Transverse colon (tissue), 3 donors: ENCODE results near the gene ADD1.

ENCODE experiments used
- POLR2A ChIP-seq: fragments of 450-650 bp; IDR thresholded peaks from one replicate; pipeline ENCODE4 v1.6.1; 2016; ENCODE audit warnings: antibody characterized with exemption, mild to moderate bottlenecking, moderate library complexity
- TF ChIP-seq, protein P1 (sequence below), 5 experiments: fragments of 200-600 bp in 3 of 5; fragments of 450-650 bp in 2 of 5; sonication (generic) in 3 of 5; IDR thresholded peaks; 1 replicate in 2 of 5; 2 replicates in 3 of 5; pipeline ENCODE4 v1.5.1; 2016 to 2017; ENCODE audit warnings: antibody characterized with exemption in 5 of 5, inconsistent platforms in 3 of 5, mild to moderate bottlenecking in 2 of 5, moderate library complexity in 1 of 5

DNA sequence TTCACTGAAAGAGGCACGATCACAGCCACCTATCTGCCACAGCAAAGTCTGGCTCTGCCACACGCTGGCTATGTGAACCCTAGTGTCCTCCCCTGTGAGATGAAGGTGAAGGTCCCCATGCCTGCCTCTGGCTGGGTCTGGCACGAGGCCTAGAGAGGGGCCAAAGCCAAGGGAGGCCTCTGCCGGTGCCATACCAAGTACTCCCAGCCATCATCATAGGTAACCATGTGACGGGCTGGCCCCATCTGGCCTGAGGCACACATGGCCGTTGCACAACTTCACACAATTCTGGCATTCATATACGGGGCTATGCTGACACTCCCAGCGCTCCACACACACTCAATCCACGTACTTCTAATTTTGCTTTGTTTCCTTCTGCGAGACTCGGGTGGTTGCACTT lies 104.3 kb downstream of the ADD1 start:
- TF ChIP-seq, protein P1, sequence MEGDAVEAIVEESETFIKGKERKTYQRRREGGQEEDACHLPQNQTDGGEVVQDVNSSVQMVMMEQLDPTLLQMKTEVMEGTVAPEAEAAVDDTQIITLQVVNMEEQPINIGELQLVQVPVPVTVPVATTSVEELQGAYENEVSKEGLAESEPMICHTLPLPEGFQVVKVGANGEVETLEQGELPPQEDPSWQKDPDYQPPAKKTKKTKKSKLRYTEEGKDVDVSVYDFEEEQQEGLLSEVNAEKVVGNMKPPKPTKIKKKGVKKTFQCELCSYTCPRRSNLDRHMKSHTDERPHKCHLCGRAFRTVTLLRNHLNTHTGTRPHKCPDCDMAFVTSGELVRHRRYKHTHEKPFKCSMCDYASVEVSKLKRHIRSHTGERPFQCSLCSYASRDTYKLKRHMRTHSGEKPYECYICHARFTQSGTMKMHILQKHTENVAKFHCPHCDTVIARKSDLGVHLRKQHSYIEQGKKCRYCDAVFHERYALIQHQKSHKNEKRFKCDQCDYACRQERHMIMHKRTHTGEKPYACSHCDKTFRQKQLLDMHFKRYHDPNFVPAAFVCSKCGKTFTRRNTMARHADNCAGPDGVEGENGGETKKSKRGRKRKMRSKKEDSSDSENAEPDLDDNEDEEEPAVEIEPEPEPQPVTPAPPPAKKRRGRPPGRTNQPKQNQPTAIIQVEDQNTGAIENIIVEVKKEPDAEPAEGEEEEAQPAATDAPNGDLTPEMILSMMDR (IDR thresholded peaks at IDR 0.05) = no peak
- no peak for TF ChIP-seq POLR2A
